Calu3 (cell line): Measurements from ENCODE around the gene NHSL1. TPM values are rescaled to one million over a fixed set of nuclear protein-coding genes. Genes with fewer than 3 reads are reported as not detected.

Experiments
- BruUV-seq: library from RNA; stranded (reverse); fragments of 400-500 nt; replicated peaks from 2 replicates; lab custom pipeline; 2021; lab: Mats Ljungman, UMichigan
- CTCF ChIA-PET: fragments of 300-600 bp; sonication (Branson Sonifier 250); formaldehyde crosslinking; loops from one replicate; lab custom pipeline; 2022; ENCODE audit warnings: antibody characterized with exemption; lab: Charles Lee
- DNase-seq: peaks from one replicate; pipeline ENCODE4 v3.0.0; 2022
- H3K27ac Mint-ChIP-seq: one replicate; pipeline ENCODE4 v1.8.0; 2022; ENCODE audit warnings: mixed read lengths; ENCODE audit not compliant: unreplicated experiment
- H3K27me3 Mint-ChIP-seq: one replicate; pipeline ENCODE4 v1.8.0; 2022; ENCODE audit warnings: mixed read lengths; ENCODE audit not compliant: unreplicated experiment
- H3K36me3 Mint-ChIP-seq: one replicate; pipeline ENCODE4 v1.8.0; 2022; ENCODE audit warnings: mild to moderate bottlenecking, moderate library complexity, mixed read lengths; ENCODE audit not compliant: insufficient read depth, unreplicated experiment
- H3K4me1 Mint-ChIP-seq: one replicate; pipeline ENCODE4 v1.8.0; 2022; ENCODE audit warnings: mild to moderate bottlenecking, low read depth, mixed read lengths; ENCODE audit not compliant: unreplicated experiment
- H3K4me3 Mint-ChIP-seq: one replicate; pipeline ENCODE4 v1.8.0; 2022; ENCODE audit warnings: mild to moderate bottlenecking, low read depth, moderate library complexity, mixed read lengths; ENCODE audit not compliant: unreplicated experiment
- H3K9me3 Mint-ChIP-seq: one replicate; pipeline ENCODE4 v1.8.0; 2022; ENCODE audit warnings: low read depth, mixed read lengths; ENCODE audit not compliant: unreplicated experiment
- intact Hi-C: fragments of 100-400 bp; cut with micrococcal nuclease; formaldehyde crosslinking; loops from one replicate; pipeline ENCODE4 v1.10.0; 2022; ENCODE audit not compliant: unreplicated experiment
- total RNA-seq: library from RNA; stranded (reverse); gene quantifications from 2 replicates; pipeline ENCODE4 v1.2.3, GENCODE V29; 2022
- TF ChIP-seq, protein P1 (sequence below): fragments of 200-600 bp; IDR thresholded peaks from one replicate; pipeline ENCODE4 v1.8.0; 2022; ENCODE audit warnings: antibody characterized with exemption; ENCODE audit not compliant: unreplicated experiment

NHSL1 gene
- total RNA-seq, 1 experiment from 2014 or later, result 26.6 TPM

DNA sequence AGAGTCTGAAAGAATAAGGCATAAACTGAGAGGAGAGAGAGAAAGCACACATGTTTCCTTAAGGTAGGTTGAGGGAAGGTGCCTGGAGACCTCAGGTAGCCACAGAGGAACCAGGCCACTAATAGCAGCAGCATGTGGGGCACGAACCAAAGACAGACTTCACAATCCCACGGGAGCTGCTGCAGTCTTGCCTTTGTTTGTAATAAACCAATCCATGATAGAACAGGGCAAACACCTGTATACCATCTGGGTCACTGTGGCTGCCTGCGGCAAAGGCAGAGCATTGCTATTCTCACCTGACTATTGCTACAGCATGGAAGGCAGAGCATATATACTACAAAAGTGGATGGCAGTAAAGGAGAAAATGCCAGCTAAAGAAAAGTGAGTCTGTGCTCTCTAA lies 59.0 kb downstream of the NHSL1 start:
- Mint-ChIP-seq H3K27me3 (no peaks in the 10 kb centered on the region), H3K4me3 (no peak overlapping the region)

DNA sequence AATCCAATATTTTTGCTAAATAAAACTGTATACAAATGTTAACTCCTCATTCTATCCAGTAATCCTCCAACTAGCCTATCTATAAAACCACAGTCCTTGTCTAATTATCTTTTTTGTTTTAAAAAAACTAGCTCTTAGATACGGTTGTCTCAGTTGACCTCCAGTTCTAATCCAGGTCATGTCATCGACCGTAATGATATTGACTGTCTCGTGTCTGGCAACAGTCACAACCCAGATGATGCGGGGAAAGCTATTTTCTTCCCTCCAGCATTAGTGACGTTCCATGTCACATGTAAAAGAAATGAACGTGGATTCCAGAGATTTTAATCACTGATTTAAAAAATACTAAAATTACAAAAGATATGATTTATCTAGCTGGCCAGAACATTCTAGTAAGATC lies 59.7 kb downstream of the NHSL1 start:
- no peaks in the 10 kb centered on the region for H3K36me3 Mint-ChIP-seq
- CTCF ChIA-PET, result no interaction called here
- no peaks in the 10 kb centered on the region for H3K9me3 Mint-ChIP-seq
- H3K4me3 Mint-ChIP-seq, result no peak overlapping the region
- TF ChIP-seq, protein P1, sequence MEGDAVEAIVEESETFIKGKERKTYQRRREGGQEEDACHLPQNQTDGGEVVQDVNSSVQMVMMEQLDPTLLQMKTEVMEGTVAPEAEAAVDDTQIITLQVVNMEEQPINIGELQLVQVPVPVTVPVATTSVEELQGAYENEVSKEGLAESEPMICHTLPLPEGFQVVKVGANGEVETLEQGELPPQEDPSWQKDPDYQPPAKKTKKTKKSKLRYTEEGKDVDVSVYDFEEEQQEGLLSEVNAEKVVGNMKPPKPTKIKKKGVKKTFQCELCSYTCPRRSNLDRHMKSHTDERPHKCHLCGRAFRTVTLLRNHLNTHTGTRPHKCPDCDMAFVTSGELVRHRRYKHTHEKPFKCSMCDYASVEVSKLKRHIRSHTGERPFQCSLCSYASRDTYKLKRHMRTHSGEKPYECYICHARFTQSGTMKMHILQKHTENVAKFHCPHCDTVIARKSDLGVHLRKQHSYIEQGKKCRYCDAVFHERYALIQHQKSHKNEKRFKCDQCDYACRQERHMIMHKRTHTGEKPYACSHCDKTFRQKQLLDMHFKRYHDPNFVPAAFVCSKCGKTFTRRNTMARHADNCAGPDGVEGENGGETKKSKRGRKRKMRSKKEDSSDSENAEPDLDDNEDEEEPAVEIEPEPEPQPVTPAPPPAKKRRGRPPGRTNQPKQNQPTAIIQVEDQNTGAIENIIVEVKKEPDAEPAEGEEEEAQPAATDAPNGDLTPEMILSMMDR, result no peak
- BruUV-seq, result no TSS peak
- no peaks in the 10 kb centered on the region for H3K4me1 Mint-ChIP-seq
- no peaks in the 10 kb centered on the region for H3K27me3 Mint-ChIP-seq
- DNase-seq, result no peak
- no peak overlapping the region for H3K27ac Mint-ChIP-seq
- intact Hi-C loops, result no loop called here

More for the DNA sequence above, 59.0 kb downstream of the NHSL1 start:
- H3K9me3 Mint-ChIP-seq, result no peaks in the 10 kb centered on the region
- DNase-seq, result no peak
- TF ChIP-seq, protein P1, result no peak
- CTCF ChIA-PET, result no interaction called here
- BruUV-seq, result no TSS peak
- H3K36me3 Mint-ChIP-seq, result no peaks in the 10 kb centered on the region
- intact Hi-C loops, result no loop called here
- no peaks in the 10 kb centered on the region for H3K4me1 Mint-ChIP-seq
- H3K27ac Mint-ChIP-seq, result no peak overlapping the region

DNA sequence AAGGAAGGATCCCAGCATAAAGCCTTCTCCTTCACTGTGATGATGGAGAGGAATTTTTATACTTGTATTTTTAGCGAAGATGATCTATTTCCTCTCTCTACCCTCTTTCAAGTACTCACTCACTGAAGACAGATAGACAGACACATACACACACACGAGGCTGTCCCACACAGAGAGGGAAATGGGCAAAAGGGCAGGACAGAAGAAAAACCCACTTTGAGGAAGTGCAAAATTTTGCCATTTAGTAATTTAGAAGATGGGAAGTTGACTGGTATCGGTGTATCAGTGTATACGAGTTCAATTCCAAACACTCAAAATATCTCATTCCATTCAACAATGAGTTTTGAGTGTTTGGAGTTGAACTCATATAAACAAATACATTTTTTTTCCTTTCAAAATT lies 64.4 kb downstream of the NHSL1 start:
- H3K27me3 Mint-ChIP-seq, result no peaks in the 10 kb centered on the region
- H3K4me1 Mint-ChIP-seq, result no peaks in the 10 kb centered on the region
- H3K4me3 Mint-ChIP-seq, result no peak overlapping the region
- H3K36me3 Mint-ChIP-seq, result peaks cover 15% of the 10 kb centered on the region
- H3K9me3 Mint-ChIP-seq, result no peaks in the 10 kb centered on the region
- no peak overlapping the region for H3K27ac Mint-ChIP-seq
- intact Hi-C loops, result no loop called here
- no peak for DNase-seq
- TF ChIP-seq, protein P1, result no peak
- CTCF ChIA-PET, result interaction anchor here (0.7 kb wide), 1 partner anchor 623 kb away, joined by 3 read pairs; no protein-coding TSS in a partner anchor
- BruUV-seq, result no TSS peak

DNA sequence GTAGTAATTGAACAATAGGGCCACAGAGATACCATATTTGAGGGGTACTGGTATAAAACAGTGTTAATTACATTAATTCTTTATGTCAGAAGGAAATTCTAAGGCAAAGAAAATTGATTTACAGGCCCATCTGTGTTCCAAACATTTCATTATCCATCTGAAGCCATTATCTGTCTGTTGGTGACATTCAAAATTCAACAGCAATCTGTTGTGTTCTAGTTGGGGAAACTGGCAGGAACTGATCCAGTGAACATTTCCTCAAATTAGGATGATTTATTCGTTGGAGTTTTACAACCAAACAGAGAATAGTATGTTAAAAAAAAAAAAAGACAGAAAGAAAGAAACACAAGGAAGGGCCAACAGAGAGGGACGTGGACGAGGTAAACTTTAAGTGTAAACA lies 65.2 kb downstream of the NHSL1 start:
- H3K27ac Mint-ChIP-seq, result no peak overlapping the region
- H3K36me3 Mint-ChIP-seq, result peaks cover 15% of the 10 kb centered on the region
- no peaks in the 10 kb centered on the region for H3K9me3 Mint-ChIP-seq
- DNase-seq, result no peak
- no peaks in the 10 kb centered on the region for H3K4me1 Mint-ChIP-seq
- CTCF ChIA-PET, result no interaction called here
- BruUV-seq, result no TSS peak
- intact Hi-C loops, result no loop called here
- TF ChIP-seq, protein P1, result no peak
- H3K27me3 Mint-ChIP-seq, result no peaks in the 10 kb centered on the region
- H3K4me3 Mint-ChIP-seq, result no peak overlapping the region
